ENCODE data around the gene ITGA8. TPM values are rescaled to one million over a fixed set of nuclear protein-coding genes. Genes with fewer than 3 reads are reported as not detected.

ITGA8 gene
- total and polyA plus RNA-seq, 9 of the 15 experiments (the other 6 are each of a cell fraction or from before 2014, with no cell fraction given), result 0.01 to 0.07 (median 0.04) TPM; not detected in 5

DNA sequence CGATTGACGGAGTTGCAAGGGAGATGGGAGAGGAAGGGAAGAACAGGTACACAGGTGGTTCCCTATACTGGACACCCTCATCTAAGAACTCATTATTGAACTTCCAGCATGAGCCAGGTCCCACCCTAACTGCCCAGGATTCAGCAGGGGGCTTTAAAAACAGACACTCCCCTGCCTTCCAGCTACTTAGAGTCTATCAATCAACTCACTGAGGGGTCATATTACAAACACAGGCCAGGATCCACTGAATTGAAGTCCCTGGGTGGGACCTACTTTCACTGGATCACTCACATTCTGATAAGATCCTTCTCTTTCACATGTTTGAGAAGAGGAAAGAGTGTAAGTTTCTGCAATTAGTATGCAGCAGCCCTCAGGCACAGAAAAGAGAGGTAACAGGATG lies 92.8 kb downstream of the ITGA8 start (continued):
- TF ChIP-seq ZFPM2 (CRISPR knock-in tag; IDR thresholded peaks at IDR 0.05) (no peak), PRMT5 (CRISPR knock-in tag; IDR thresholded peaks at IDR 0.05) (no peak)

DNA sequence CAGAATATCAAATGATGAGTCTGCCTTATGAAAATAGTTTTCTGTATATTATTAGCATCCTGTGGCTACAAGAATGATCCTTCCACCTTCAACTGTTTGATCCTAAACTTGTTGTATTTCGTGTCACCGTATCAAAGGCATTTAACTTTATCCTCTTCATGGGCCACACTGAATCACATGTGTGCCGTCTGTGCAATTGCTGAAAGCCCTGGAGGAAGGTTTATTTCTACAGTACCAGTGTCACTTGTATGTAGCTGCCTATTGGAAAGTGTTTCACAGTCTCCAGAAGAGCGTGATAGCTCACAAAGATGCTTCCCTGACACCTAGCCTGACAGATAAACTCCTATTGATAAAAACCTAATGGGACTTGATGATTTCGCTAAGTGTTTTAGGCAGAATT lies 94.5 kb downstream of the ITGA8 start:
- ATAC-seq, result no peak
- H3K79me2 ChIP-seq (ENCODE audit: control insufficient read depth, insufficient read depth, low read length), result no peaks in the 10 kb centered on the region
- ChIA-PET CTCF (ENCODE audit: low intra/inter-chr PET ratio) (no interaction called here), POLR2A (interaction anchor here (0.7 kb wide), 1 partner anchor 13 kb away, joined by 3 read pairs; no protein-coding TSS in a partner anchor)
- no TSS peak for BruUV-seq (replicated peaks)
- peaks cover 0 to 5% of the 10 kb centered on the region in 2 experiments; a peak in 2 of 5 replicates for H3K4me1 ChIP-seq (replicated peaks in 1 of 2; ENCODE audit: control insufficient read depth in 2 of 2, insufficient read depth in 2 of 2, low read length in 2 of 2)
- no peak for DNase-seq (ENCODE audit: extremely low read depth in 1 of 4, low spot score in 3 of 4)
- WGBS (ENCODE audit: insufficient coverage, low coverage, missing lambda C conversion rate), result 13% methylated on average over 5 of the region's 5 CpGs
- FAIRE-seq, result no peak
- no peak overlapping the region for H3K9ac ChIP-seq (ENCODE audit: insufficient read depth in 1 of 2, low read depth in 2 of 2, low read length in 2 of 2)
- no peaks in the 10 kb centered on the region for H3K27me3 ChIP-seq (ENCODE audit: control insufficient read depth in 2 of 2, insufficient read depth in 2 of 2, low read length in 2 of 2)
- H3K4me2 ChIP-seq (ENCODE audit: insufficient read depth, low read length), result no peak overlapping the region
- no peaks in the 10 kb centered on the region for H3K36me3 ChIP-seq (ENCODE audit: control insufficient read depth, insufficient read depth, low read length)
- no peak overlapping the region for H3K27ac ChIP-seq (ENCODE audit: extremely low read depth, low read depth, low read length)
- no peak overlapping the region for H2AFZ ChIP-seq (ENCODE audit: low read depth, low read length)
- intact Hi-C loops (cut with micrococcal nuclease) (no loop called here), in situ Hi-C loops (cut with MboI) (no loop called here)
- no peaks in the 10 kb centered on the region for H3K9me3 ChIP-seq (replicated peaks; ENCODE audit: control insufficient read depth, insufficient read depth, low read depth, low read length)
- H4K20me1 ChIP-seq (replicated peaks; ENCODE audit: control insufficient read depth, insufficient read depth, low read length), result no peaks in the 10 kb centered on the region
- no peak overlapping the region for H3K4me3 ChIP-seq
- H3K9me1 ChIP-seq (ENCODE audit: control insufficient read depth, insufficient read depth, low read length), result no peaks in the 10 kb centered on the region
- TF ChIP-seq, protein P1, sequence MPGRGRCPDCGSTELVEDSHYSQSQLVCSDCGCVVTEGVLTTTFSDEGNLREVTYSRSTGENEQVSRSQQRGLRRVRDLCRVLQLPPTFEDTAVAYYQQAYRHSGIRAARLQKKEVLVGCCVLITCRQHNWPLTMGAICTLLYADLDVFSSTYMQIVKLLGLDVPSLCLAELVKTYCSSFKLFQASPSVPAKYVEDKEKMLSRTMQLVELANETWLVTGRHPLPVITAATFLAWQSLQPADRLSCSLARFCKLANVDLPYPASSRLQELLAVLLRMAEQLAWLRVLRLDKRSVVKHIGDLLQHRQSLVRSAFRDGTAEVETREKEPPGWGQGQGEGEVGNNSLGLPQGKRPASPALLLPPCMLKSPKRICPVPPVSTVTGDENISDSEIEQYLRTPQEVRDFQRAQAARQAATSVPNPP (IDR thresholded peaks at IDR 0.05; ENCODE audit: borderline replicate concordance, insufficient read depth, insufficient read length), result no peak
- no peak for TF ChIP-seq ZNF589 (CRISPR knock-in tag; IDR thresholded peaks at IDR 0.05; ENCODE audit: low read depth)
- no peak for TF ChIP-seq ZNF445 (CRISPR knock-in tag; IDR thresholded peaks at IDR 0.05; ENCODE audit: low read depth)
- TF ChIP-seq, protein P2, sequence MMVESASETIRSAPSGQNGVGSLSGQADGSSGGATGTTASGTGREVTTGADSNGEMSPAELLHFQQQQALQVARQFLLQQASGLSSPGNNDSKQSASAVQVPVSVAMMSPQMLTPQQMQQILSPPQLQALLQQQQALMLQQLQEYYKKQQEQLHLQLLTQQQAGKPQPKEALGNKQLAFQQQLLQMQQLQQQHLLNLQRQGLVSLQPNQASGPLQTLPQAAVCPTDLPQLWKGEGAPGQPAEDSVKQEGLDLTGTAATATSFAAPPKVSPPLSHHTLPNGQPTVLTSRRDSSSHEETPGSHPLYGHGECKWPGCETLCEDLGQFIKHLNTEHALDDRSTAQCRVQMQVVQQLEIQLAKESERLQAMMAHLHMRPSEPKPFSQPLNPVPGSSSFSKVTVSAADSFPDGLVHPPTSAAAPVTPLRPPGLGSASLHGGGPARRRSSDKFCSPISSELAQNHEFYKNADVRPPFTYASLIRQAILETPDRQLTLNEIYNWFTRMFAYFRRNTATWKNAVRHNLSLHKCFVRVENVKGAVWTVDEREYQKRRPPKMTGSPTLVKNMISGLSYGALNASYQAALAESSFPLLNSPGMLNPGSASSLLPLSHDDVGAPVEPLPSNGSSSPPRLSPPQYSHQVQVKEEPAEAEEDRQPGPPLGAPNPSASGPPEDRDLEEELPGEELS (CRISPR knock-in tag; IDR thresholded peaks at IDR 0.05; ENCODE audit: borderline replicate concordance), result no peak
- TF ChIP-seq, protein P3, sequence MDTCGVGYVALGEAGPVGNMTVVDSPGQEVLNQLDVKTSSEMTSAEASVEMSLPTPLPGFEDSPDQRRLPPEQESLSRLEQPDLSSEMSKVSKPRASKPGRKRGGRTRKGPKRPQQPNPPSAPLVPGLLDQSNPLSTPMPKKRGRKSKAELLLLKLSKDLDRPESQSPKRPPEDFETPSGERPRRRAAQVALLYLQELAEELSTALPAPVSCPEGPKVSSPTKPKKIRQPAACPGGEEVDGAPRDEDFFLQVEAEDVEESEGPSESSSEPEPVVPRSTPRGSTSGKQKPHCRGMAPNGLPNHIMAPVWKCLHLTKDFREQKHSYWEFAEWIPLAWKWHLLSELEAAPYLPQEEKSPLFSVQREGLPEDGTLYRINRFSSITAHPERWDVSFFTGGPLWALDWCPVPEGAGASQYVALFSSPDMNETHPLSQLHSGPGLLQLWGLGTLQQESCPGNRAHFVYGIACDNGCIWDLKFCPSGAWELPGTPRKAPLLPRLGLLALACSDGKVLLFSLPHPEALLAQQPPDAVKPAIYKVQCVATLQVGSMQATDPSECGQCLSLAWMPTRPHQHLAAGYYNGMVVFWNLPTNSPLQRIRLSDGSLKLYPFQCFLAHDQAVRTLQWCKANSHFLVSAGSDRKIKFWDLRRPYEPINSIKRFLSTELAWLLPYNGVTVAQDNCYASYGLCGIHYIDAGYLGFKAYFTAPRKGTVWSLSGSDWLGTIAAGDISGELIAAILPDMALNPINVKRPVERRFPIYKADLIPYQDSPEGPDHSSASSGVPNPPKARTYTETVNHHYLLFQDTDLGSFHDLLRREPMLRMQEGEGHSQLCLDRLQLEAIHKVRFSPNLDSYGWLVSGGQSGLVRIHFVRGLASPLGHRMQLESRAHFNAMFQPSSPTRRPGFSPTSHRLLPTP (IDR thresholded peaks at IDR 0.05; ENCODE audit: borderline replicate concordance, extremely low read depth, insufficient read length), result no peak
- no peak for TF ChIP-seq POLR2H (tag; IDR thresholded peaks at IDR 0.05; ENCODE audit: low read depth)
